ENCODE measurements around the gene SLC24A4.

SLC24A4 gene

GRCh38 chr14:92440345-92441003, 117.5 kb downstream of the SLC24A4 start:
- DNase-seq: no peak

- DNase-seq: no peak
These were observed 119.0 kb downstream of the SLC24A4 start for GRCh38 chr14:92441751-92442504.

GRCh38 chr14:92443167-92443566, 120.2 kb downstream of the SLC24A4 start:
- no peak for DNase-seq

DNA sequence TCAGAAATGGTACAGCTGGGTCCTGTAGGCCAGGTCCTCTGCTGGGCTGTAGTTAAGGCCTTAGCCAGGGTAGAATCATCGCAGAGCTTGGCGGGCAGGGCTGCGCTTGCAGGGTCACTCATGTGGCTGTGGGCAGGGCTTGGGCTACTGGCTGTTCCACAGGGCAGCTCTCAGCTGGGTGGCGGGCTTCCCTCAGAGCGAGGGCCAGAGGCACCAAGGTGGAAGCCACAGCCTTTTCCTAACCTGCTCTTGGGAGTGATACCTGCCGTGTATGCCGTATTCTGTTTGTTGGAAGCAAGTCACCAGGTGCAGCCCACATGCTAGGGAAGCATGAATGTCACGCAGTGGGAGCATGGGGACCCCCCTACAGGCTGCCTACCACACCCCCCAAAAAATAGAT, 120.8 kb downstream of the SLC24A4 start:
- no peak for DNase-seq

- no peak for DNase-seq
These were observed 123.8 kb downstream of the SLC24A4 start for GRCh38 chr14:92446771-92447170.

DNA sequence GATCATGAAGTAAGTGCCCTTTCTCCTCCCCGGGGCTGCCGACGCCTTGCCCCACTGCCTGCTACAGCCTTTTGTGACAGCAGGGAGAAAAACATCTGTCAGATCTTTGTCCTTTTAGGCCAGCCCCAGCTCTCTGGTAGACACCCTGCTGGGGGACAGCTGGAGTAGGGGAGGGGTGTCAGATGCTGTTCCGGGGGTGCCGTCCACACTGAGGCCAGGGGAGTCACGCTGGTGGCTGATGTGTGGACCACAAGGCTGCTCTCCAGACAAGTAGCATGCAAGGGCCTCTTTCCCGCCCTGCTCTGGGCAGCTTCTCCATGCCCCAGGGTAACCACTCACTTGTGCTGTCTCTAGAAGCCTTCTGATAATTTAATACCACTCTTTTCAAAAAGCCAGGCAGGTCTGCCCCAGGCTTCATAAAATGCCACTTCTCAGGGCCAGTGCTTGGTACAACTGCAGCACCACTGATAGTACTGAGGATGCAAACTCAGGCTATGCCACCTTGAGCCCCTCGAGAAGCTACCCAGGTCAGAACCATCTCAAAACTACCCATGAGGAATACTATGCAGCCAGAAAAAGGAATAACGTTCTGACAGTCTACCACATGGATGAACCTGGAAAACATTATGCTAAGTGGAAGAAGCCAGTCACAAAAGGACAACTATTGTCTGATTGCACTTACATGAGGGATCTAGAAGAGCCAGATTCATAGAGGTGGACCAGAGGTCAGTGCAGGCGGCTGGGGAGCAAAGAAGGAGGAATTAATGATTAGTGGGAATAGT, 124.6 kb downstream of the SLC24A4 start:
- no peak for DNase-seq

DNA sequence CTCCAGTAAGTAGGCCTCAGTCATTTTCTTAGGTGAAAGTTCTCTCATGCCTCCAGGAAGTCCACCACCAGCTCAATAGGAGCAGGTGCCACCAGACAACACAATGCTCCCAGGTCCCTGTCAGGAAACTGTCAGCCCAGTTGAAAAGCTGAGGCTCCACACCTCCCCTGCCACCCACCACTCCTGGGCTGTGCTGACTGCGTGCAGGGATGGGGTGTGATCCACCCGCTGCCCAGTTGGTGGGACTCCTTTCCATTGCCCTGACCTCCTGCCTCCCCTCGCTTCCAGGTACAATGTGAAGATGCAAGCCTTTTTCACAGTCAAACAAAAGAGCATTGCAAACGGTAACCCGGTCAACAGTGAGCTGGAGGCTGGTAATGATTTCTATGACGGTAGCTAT, 125.8 kb downstream of the SLC24A4 start:
- no peak for DNase-seq

DNA sequence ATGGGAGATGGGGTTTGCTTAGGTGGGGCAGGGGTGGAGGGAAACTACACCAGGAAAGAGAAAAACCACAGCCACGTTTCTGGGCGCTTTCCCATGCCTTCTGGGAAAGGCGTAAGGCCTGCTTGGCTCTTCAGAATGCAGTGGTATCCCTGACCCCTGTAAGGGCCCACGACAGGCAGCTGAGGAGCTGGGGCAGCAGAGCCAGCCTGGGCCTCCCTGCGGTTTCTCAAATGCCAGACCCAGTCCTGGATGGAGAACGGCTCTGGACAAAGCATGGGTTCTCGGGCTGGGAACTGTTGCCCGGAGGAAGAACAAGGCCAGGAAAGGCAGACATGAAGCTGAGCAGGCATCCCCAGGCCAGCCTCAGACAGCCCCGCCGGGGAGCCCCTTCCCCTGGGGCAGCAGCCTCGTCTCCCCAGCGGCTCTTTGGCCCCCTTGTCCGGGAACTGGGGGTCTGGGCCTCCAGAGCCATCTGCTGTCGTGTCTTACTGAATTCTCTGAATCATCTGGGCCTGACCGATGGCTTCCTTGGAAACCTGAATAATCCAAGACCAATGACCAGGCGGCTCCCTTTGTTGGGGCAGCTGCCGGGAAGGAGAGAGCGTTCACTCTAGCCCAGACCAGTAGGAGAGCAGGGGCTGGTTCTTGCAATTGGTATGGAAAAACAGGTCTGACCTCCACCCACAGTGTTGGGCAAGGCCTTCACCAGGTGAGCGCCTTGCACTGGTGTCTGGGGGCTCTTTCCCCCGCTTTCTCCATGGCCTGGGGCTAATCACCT, 126.6 kb downstream of the SLC24A4 start:
- DNase-seq: no peak

GRCh38 chr14:92450351-92451070, 127.5 kb downstream of the SLC24A4 start:
- no peak for DNase-seq

DNA sequence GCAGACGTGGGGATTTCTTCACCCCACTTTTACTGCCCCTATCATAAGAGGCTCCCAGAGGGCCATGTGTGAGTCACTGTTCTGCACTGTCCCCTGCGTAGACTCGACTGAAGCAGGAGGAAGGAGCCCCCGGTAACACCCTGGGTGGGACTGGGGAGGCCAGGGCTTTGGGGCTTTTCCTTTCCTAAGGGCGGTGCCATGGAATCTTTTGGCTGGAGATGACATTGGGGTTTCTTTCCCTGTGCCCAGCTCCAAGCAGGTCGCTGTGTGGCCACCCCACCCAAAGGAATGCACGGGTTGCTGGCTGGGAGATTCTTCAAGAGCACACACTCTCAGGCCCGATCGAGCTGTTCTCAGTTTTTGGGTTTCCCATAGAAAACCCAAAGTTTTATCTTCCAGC, 128.3 kb downstream of the SLC24A4 start:
- DNase-seq: no peak

DNA sequence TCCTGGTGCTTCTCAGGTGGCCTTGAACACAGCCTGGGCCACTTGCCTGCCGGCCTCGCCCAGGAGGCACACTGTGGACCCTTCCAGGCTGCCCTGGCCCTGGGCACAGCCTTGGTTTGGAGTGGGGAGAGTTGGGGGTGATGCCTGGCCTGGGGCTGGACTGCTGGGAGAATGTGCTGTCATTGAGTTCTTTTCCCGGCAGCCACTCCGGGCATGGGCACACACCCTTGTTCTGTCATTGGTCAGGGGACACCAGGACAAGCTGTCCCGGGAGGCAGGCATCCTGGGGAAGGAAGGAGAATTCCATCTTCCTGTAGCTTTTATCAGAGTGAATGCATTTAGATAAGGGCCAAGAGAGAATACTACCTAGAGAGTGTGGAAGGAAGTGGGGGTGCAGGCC, 128.8 kb downstream of the SLC24A4 start:
- DNase-seq: no peak

DNA sequence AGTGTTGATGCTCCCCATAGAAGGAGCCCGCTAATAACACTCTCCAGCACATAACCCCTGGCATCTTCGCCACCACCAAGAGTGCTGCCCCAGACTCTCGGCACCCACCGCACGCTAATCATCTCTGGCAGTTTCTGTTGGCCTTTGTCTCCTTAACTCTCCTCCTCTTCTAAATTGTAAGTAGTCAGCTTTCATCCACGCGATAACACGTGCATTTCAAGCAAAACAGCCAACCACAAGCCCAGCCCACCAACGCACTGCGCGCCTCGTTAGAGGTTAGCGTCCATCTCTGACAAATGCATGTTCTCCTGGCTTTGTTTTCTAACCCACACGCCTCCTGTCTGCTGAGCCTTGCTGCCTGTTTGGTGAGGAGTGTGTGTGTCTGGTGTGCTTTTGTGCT, 129.5 kb downstream of the SLC24A4 start:
- DNase-seq: no peak

DNA sequence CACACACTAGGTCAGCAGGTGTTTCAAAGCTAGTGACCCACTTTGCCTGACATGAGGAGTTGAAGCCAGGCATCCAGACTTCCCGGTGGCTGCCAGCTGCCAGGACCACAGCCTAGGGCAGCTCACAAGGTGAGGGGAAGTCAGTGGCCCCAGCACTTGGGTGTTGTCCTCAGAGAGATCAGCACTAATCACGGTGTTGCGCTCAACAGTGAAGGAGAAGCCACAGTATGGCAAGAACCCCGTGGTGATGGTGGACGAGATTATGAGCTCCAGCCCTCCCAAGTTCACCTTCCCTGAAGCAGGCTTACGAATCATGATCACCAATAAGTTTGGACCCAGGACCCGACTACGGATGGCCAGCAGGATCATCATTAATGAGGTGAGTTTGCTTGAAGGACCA, 130.7 kb downstream of the SLC24A4 start:
- no peak for DNase-seq

- DNase-seq: no peak
These were observed 132.3 kb downstream of the SLC24A4 start for GRCh38 chr14:92455231-92455630.

GRCh38 chr14:92456215-92457015, 133.4 kb downstream of the SLC24A4 start:
- peak in 1 of 5 experiments; percentile 4 for DNase-seq

GRCh38 chr14:92457016-92457565, 134.1 kb downstream of the SLC24A4 start:
- no peak for DNase-seq

DNA sequence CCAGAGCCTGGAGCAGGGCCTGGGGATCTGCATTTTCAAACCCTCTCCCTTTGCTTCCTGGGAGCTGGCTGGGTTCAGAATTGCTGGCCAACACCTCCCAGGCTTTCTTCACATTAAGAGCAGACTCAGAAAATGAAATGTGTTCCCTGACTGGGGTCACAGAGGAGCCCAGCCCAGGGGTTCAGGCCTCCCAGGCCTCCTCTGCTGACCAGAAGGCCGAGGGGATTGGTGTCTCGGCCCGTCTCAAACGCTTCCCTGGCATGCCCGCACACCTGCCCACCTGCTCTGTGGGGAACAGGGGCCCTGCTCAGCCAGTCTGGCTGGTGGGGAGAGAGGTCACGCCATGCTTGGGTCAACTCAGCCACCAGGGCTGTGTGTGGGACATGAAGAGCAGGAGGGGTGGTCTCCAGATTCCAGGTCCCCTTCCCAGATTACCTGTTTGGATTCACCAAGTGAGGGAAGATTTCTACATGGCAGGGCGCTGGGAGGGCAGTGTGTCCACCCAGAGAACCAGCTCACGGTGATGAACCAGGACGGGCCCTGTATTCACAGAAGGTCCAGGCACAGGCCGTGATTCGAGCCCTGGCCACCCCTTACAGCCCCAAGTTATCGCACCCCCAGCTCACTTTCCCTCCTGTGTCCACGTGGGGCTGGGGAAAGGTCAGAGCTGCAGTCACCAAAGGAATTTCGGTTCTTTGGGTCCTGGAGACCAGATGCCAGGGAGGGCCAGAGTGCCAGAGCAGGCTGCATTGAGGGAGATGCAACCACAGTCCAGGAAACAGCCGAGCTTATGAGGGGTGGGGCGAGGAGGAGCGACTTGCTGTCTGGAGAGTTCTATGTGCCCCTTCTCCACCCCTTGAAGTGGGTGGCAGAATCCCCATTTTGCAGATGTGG, 135.4 kb downstream of the SLC24A4 start:
- no peak for DNase-seq

GRCh38 chr14:92459030-92459949, 136.3 kb downstream of the SLC24A4 start:
- DNase-seq: no peak

GRCh38 chr14:92459950-92460421, 137.0 kb downstream of the SLC24A4 start:
- DNase-seq: no peak
